ENCODE results near the gene UMOD. TPM values are rescaled to one million over a fixed set of nuclear protein-coding genes. Genes with fewer than 3 reads are reported as not detected.

The UMOD gene
- total RNA-seq, 2 experiments from 2014 or later = not detected

DNA sequence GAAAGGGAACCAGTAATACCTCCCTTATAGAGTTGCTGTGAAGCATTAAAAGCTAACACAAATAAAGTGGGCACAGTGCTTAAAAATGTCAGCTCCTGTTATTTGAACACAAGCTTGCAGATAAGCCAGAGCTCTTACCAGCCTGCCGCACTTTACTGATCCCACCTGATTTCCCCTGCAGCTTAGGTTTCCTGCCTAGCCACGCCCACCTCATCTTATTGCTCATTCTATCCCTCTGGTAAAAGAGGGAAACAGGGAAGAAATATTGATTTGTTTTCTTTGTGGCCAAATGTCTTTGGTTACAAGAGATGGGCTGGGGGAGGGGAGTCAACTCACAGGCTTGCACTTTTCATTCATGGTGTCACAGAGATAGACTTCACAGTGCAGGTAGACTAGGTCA lies 15.6 kb downstream of the UMOD start:
- no peak for TF ChIP-seq EZH2phosphoT487 (IDR thresholded peaks at IDR 0.05; ENCODE audit: borderline replicate concordance, low read depth, low read length)
- TF ChIP-seq CTCF (conservative IDR thresholded peaks at IDR 0.05; ENCODE audit: low read length) = no peak
- CTCF ChIA-PET (ENCODE audit: unreplicated experiment) = no interaction called here
- no peak overlapping the region for H3K27ac ChIP-seq (ENCODE audit: low read depth, low read length, poor library complexity, severe bottlenecking)
- no peak for DNase-seq (ENCODE audit: low spot score)
- no peaks in the 10 kb centered on the region for H4K20me1 ChIP-seq (ENCODE audit: insufficient read depth, low read length)
- no peaks in the 10 kb centered on the region for H3K9me3 ChIP-seq (ENCODE audit: low read length)
- no TSS peak for BruUV-seq (replicated peaks)
- no peak overlapping the region for H3K4me3 ChIP-seq (ENCODE audit: low read depth, low read length, poor library complexity, severe bottlenecking)
- POLR2A ChIA-PET = interaction anchor here (0.7 kb wide), 1 partner anchor 42 kb away, joined by 6 read pairs; no protein-coding TSS in a partner anchor
- intact Hi-C loops (cut with micrococcal nuclease; ENCODE audit: unreplicated experiment) = no loop called here
- H3K36me3 ChIP-seq (ENCODE audit: insufficient read depth, low read length) = no peaks in the 10 kb centered on the region
- no peaks in the 10 kb centered on the region for H3K4me1 ChIP-seq (ENCODE audit: insufficient read depth, low read length, poor library complexity, severe bottlenecking)
- no peak overlapping the region for H2AFZ ChIP-seq (ENCODE audit: low read length)
- no peaks in the 10 kb centered on the region for H3K9me2 ChIP-seq (ENCODE audit: insufficient read depth, low read length)
- H3K4me2 ChIP-seq (ENCODE audit: low read length) = no peak overlapping the region
- H3K79me2 ChIP-seq (ENCODE audit: insufficient read depth, low read depth, low read length) = no peaks in the 10 kb centered on the region

GRCh38 chr16:20334396-20334795 lies 18.1 kb downstream of the UMOD start:
- no peaks in the 10 kb centered on the region for H3K79me2 ChIP-seq (ENCODE audit: insufficient read depth, low read depth, low read length)
- no peak overlapping the region for H2AFZ ChIP-seq (ENCODE audit: low read length)
- H3K27ac ChIP-seq (ENCODE audit: low read depth, low read length, poor library complexity, severe bottlenecking) = no peak overlapping the region
- H3K9me3 ChIP-seq (ENCODE audit: low read length) = no peaks in the 10 kb centered on the region
- intact Hi-C loops (cut with micrococcal nuclease; ENCODE audit: unreplicated experiment) = no loop called here
- H4K20me1 ChIP-seq (ENCODE audit: insufficient read depth, low read length) = no peaks in the 10 kb centered on the region
- H3K36me3 ChIP-seq (ENCODE audit: insufficient read depth, low read length) = no peaks in the 10 kb centered on the region
- no peak overlapping the region for H3K4me3 ChIP-seq (ENCODE audit: low read depth, low read length, poor library complexity, severe bottlenecking)
- BruUV-seq (replicated peaks) = no TSS peak
- no peak overlapping the region for H3K4me2 ChIP-seq (ENCODE audit: low read length)
- no peak for DNase-seq (ENCODE audit: low spot score)
- CTCF ChIA-PET (ENCODE audit: unreplicated experiment) = no interaction called here
- no peaks in the 10 kb centered on the region for H3K4me1 ChIP-seq (ENCODE audit: insufficient read depth, low read length, poor library complexity, severe bottlenecking)
- POLR2A ChIA-PET = no interaction called here
- no peaks in the 10 kb centered on the region for H3K9me2 ChIP-seq (ENCODE audit: insufficient read depth, low read length)
- TF ChIP-seq EZH2phosphoT487 (IDR thresholded peaks at IDR 0.05; ENCODE audit: borderline replicate concordance, low read depth, low read length) (no peak), CTCF (conservative IDR thresholded peaks at IDR 0.05; ENCODE audit: low read length) (no peak)

- Histone ChIP-seq H4K20me1 (ENCODE audit: insufficient read depth, low read length) (no peaks in the 10 kb centered on the region), H3K36me3 (ENCODE audit: insufficient read depth, low read length) (no peaks in the 10 kb centered on the region), H3K4me3 (ENCODE audit: low read depth, low read length, poor library complexity, severe bottlenecking) (no peak overlapping the region), H3K27ac (ENCODE audit: low read depth, low read length, poor library complexity, severe bottlenecking) (no peak overlapping the region), H3K9me2 (ENCODE audit: insufficient read depth, low read length) (no peaks in the 10 kb centered on the region), H3K4me2 (ENCODE audit: low read length) (no peak overlapping the region), H3K79me2 (ENCODE audit: insufficient read depth, low read depth, low read length) (no peaks in the 10 kb centered on the region), H3K9me3 (ENCODE audit: low read length) (no peaks in the 10 kb centered on the region), H2AFZ (ENCODE audit: low read length) (no peak overlapping the region), H3K4me1 (ENCODE audit: insufficient read depth, low read length, poor library complexity, severe bottlenecking) (no peaks in the 10 kb centered on the region)
- intact Hi-C loops (cut with micrococcal nuclease; ENCODE audit: unreplicated experiment) = no loop called here
- ChIA-PET POLR2A (no interaction called here), CTCF (ENCODE audit: unreplicated experiment) (no interaction called here)
- BruUV-seq (replicated peaks) = no TSS peak
- TF ChIP-seq EZH2phosphoT487 (IDR thresholded peaks at IDR 0.05; ENCODE audit: borderline replicate concordance, low read depth, low read length) (no peak), CTCF (conservative IDR thresholded peaks at IDR 0.05; ENCODE audit: low read length) (no peak)
- DNase-seq (ENCODE audit: low spot score) = no peak
These were observed 19.4 kb downstream of the UMOD start for GRCh38 chr16:20333120-20333519.
